DND-41 (cell line): ENCODE data around the gene ZNF841.

ENCODE experiments used
- CTCF ChIP-seq: IDR thresholded peaks from 2 replicates; pipeline ENCODE4 v1.5.1; 2012; ENCODE audit warnings: borderline replicate concordance, low read length, moderate library complexity, mild to moderate bottlenecking; ENCODE audit not compliant: poor library complexity, severe bottlenecking; ENCODE audit errors: extremely low read depth
- EZH2 ChIP-seq: IDR thresholded peaks from 3 replicates; pipeline ENCODE4 v1.6.1; 2012; ENCODE audit warnings: borderline replicate concordance, low read depth, mild to moderate bottlenecking, moderate library complexity, low read length, inconsistent platforms; ENCODE audit not compliant: severe bottlenecking

- TF ChIP-seq CTCF (no peak), EZH2 (no peak)
Measured at GRCh38 chr19:52138983-52139251, 43.4 kb upstream of the ZNF841 start.
